Measurements from ENCODE around the gene KCNQ1. TPM values are rescaled to one million over a fixed set of nuclear protein-coding genes. Genes with fewer than 3 reads are reported as not detected.

Gene KCNQ1
- total RNA-seq, 1 donor from 2014 or later, result 0.86 TPM

DNA sequence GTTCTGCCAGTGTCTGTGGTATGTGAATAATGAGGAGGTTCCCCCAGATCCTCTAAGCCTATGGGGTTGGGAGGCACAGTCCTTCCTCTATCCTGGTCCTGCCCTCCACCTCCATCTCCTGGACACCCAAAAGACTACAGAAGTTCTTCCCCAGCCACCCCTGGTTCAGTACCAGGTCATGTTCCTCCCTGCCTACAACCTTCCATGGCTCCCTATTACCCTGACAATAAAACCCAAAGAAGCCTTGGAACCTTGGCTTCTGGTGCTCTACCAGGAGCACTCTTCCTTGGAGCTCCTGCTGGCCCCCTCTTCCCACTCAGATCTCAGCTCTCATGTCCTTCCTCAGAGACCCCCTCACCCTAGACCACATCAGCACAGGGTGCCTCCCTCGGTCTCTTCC lies 13.4 kb upstream of the KCNQ1 start:
- Mint-ChIP-seq H3K36me3 (ENCODE audit: low read depth) (no peaks in the 10 kb centered on the region), H3K27ac (ENCODE audit: unreplicated experiment) (peak overlapping the region; percentile 46), H3K4me3 (no peak overlapping the region), H3K4me1 (no peaks in the 10 kb centered on the region), H3K9me3 (no peaks in the 10 kb centered on the region), H3K27me3 (ENCODE audit: low read depth) (no peaks in the 10 kb centered on the region)
- TF ChIP-seq, protein P1, sequence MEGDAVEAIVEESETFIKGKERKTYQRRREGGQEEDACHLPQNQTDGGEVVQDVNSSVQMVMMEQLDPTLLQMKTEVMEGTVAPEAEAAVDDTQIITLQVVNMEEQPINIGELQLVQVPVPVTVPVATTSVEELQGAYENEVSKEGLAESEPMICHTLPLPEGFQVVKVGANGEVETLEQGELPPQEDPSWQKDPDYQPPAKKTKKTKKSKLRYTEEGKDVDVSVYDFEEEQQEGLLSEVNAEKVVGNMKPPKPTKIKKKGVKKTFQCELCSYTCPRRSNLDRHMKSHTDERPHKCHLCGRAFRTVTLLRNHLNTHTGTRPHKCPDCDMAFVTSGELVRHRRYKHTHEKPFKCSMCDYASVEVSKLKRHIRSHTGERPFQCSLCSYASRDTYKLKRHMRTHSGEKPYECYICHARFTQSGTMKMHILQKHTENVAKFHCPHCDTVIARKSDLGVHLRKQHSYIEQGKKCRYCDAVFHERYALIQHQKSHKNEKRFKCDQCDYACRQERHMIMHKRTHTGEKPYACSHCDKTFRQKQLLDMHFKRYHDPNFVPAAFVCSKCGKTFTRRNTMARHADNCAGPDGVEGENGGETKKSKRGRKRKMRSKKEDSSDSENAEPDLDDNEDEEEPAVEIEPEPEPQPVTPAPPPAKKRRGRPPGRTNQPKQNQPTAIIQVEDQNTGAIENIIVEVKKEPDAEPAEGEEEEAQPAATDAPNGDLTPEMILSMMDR (conservative IDR thresholded peaks at IDR 0.05), result no peak
- DNase-seq (ENCODE audit: low read depth, low spot score), result no peak

DNA sequence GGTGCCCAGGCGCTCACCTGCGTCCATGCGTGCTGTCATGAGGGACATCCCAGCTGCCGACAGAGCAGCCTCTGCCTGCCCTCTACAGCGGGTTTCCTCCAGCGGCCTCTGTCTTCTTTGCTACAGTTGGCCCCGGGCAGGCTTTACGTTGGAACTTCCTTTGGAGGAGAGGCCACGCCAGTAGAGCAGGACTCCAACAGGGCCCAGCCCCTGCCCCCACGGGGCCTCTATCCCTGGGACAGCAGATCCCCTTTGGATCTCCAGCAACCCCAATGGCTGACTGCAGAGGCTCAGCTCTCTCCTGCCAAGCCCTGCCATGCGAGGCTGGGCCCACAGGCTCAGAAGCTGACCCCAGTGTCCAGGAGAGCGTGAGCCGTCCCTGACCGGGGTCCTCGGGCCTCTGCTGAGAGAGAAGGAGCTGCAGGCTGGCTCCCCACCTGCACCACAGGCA lies 12.6 kb upstream of the KCNQ1 start:
- DNase-seq (ENCODE audit: low read depth, low spot score), result no peak
- TF ChIP-seq, protein P1 (conservative IDR thresholded peaks at IDR 0.05), result no peak
- Mint-ChIP-seq H3K27ac (ENCODE audit: unreplicated experiment) (no peak overlapping the region), H3K4me3 (no peak overlapping the region), H3K27me3 (ENCODE audit: low read depth) (no peaks in the 10 kb centered on the region), H3K9me3 (no peaks in the 10 kb centered on the region), H3K36me3 (ENCODE audit: low read depth) (no peaks in the 10 kb centered on the region), H3K4me1 (no peaks in the 10 kb centered on the region)

DNA sequence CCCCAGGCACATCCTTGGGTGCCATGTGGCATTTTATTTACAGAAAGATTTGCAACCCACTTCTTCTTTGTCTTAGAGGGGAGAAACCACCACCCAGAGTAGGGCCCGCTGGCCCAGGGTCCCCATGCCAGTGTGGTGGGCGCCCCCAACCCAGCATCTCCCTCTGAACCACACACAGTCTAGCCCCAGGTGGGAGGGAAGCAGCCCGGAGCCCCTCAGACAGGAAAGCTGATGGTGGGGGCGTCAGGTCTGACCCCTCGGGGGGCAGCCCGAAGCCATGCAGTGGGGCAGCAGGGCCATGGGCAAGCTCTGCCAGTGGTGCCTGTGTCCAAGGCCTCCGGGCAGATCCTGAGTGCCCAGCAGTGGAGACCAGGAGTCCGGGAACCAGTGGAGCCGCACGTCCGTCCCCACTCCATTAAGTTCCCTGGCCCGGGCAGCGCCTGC lies 12.2 kb upstream of the KCNQ1 start:
- Mint-ChIP-seq H3K4me1 (no peaks in the 10 kb centered on the region), H3K9me3 (no peaks in the 10 kb centered on the region), H3K4me3 (no peak overlapping the region), H3K27me3 (ENCODE audit: low read depth) (peaks cover 4% of the 10 kb centered on the region), H3K27ac (ENCODE audit: unreplicated experiment) (no peak overlapping the region), H3K36me3 (ENCODE audit: low read depth) (no peaks in the 10 kb centered on the region)
- TF ChIP-seq, protein P1 (conservative IDR thresholded peaks at IDR 0.05), result no peak
- DNase-seq (ENCODE audit: low read depth, low spot score), result no peak

DNA sequence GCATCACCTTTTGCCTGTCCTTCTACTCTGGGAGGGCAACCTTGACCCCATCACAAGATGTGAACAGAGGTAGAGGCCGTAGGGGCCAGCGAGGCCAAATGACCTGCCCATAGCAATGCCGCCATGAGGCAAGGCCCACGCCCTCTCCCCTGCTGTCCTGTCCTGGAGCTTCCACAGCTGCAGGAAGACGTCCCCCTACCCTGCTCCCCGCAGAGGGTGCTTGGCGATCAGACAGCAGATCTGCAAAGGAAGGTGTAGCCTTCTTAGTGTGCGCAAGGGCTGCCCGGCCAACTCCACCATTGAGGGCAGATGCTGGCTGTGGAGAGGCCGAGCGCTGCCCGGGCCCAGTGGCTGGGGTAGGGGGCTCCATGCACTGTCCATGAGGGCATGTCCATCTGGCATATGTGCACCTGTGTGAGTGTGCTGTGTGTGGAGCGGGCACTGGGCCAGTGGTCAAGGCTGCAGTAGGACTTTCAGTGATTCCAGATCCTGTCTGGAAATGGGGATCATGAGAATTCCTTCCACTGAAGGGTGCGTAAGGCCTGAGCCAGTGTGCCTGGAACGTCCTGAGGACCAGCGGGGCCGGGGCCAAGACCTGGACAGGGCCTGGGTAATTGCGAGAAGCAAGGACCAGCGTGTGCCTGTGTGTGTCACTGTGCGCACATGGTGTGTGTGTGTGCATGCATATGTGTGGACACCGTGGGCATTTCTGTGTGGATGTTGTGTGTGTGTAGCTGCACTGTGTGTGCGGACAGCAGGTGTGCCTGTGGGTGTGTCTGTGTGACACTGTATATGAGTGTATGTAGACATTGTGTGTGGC lies 11.5 kb upstream of the KCNQ1 start:
- Mint-ChIP-seq H3K4me3 (no peak overlapping the region), H3K27ac (ENCODE audit: unreplicated experiment) (no peak overlapping the region), H3K27me3 (ENCODE audit: low read depth) (peaks cover 11% of the 10 kb centered on the region), H3K4me1 (no peaks in the 10 kb centered on the region), H3K36me3 (ENCODE audit: low read depth) (no peaks in the 10 kb centered on the region), H3K9me3 (no peaks in the 10 kb centered on the region)
- DNase-seq (ENCODE audit: low read depth, low spot score), result no peak
- TF ChIP-seq, protein P1 (conservative IDR thresholded peaks at IDR 0.05), result no peak

DNA sequence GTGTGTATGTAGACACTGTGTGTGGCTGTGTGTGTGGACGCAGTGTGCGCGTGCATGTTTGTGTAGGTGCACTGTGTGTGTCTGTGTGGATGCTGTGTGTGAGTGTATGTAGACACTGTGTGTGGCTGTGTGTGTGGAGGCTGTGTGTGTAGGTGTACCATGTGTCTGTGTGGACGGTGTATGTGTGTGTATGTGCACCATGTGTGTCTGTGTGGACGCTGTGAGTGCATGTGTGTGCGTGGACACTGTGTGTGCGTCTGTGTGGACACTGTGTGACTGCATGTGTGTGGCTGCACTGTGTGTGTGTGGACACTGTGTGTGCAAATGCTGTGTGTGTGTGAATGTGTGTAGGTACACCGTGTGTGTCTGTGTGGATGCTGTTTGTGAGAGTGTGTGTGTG lies 10.8 kb upstream of the KCNQ1 start:
- DNase-seq (ENCODE audit: low read depth, low spot score), result no peak
- no peak overlapping the region for H3K4me3 Mint-ChIP-seq
- no peak overlapping the region for H3K27ac Mint-ChIP-seq (ENCODE audit: unreplicated experiment)
- H3K9me3 Mint-ChIP-seq, result no peaks in the 10 kb centered on the region
- TF ChIP-seq, protein P1 (conservative IDR thresholded peaks at IDR 0.05), result no peak
- peaks cover 17% of the 10 kb centered on the region for H3K27me3 Mint-ChIP-seq (ENCODE audit: low read depth)
- H3K4me1 Mint-ChIP-seq, result no peaks in the 10 kb centered on the region
- H3K36me3 Mint-ChIP-seq (ENCODE audit: low read depth), result no peaks in the 10 kb centered on the region
